GM23338 (cell line): Measurements from ENCODE around the gene ZNF836. TPM values are rescaled to one million over a fixed set of nuclear protein-coding genes. Genes with fewer than 3 reads are reported as not detected.

Experiments
- ATAC-seq: fragments of 200-7000 bp; cut with Tn5 transposase; 3 replicates; pipeline ENCODE4 v1.9.1; 2020
- DNase-seq: peaks from one replicate; pipeline ENCODE4 v3.0.0-alpha.2; 2015; ENCODE audit warnings: low spot score
- H2AFZ ChIP-seq: fragments of 200-600 bp; sonication (generic); 2 replicates; pipeline ENCODE4 v1.8.0; 2016; ENCODE audit warnings: antibody characterized with exemption, mild to moderate bottlenecking, moderate library complexity
- H3F3A ChIP-seq: fragments of 200-600 bp; sonication (generic); replicated peaks from 2 replicates; pipeline ENCODE4 v1.8.0; 2017; ENCODE audit warnings: antibody characterized with exemption, mixed run types, low read depth
- H3K27ac ChIP-seq: fragments of 200-600 bp; sonication (generic); 2 replicates; pipeline ENCODE4 v1.6.1; 2016; ENCODE audit warnings: low read depth
- H3K27me3 ChIP-seq: fragments of 200-600 bp; sonication (generic); 2 replicates; pipeline ENCODE4 v1.8.0; 2016; ENCODE audit warnings: mild to moderate bottlenecking, mixed run types, moderate library complexity; ENCODE audit not compliant: insufficient read depth
- H3K36me3 ChIP-seq: fragments of 200-600 bp; sonication (generic); 2 replicates; pipeline ENCODE4 v1.8.0; 2016; ENCODE audit warnings: mild to moderate bottlenecking; ENCODE audit not compliant: insufficient read depth
- H3K4me1 ChIP-seq: fragments of 200-600 bp; sonication (generic); 2 replicates; pipeline ENCODE4 v1.8.0; 2016; ENCODE audit warnings: mild to moderate bottlenecking, moderate library complexity; ENCODE audit not compliant: insufficient read depth
- H3K4me2 ChIP-seq: fragments of 200-600 bp; sonication (generic); 2 replicates; pipeline ENCODE4 v1.7.1; 2017; ENCODE audit warnings: mixed run types
- H3K4me3 ChIP-seq: fragments of 200-600 bp; sonication (generic); 2 replicates; pipeline ENCODE4 v1.6.1; 2016; ENCODE audit warnings: mixed run types
- H3K79me2 ChIP-seq: fragments of 200-600 bp; sonication (generic); replicated peaks from 2 replicates; pipeline ENCODE4 v1.8.0; 2017; ENCODE audit warnings: mild to moderate bottlenecking; ENCODE audit not compliant: insufficient read depth
- H3K9me2 ChIP-seq: fragments of 200-600 bp; sonication (generic); 2 replicates; pipeline ENCODE4 v1.8.0; 2017; ENCODE audit not compliant: insufficient read depth
- H4K20me1 ChIP-seq: fragments of 200-600 bp; sonication (generic); replicated peaks from 2 replicates; pipeline ENCODE4 v1.8.0; 2017; ENCODE audit warnings: mild to moderate bottlenecking; ENCODE audit not compliant: insufficient read depth
- H3K27ac Mint-ChIP-seq: 2 replicates; pipeline ENCODE4 v1.8.0; 2020; ENCODE audit warnings: inconsistent platforms, mild to moderate bottlenecking, moderate library complexity, mixed read lengths
- H3K27me3 Mint-ChIP-seq: 3 replicates; pipeline ENCODE4 v1.8.0; 2022; ENCODE audit warnings: low read depth, mild to moderate bottlenecking, moderate library complexity, mixed read lengths, inconsistent platforms; ENCODE audit not compliant: insufficient read depth, poor library complexity
- H3K36me3 Mint-ChIP-seq: 3 replicates; pipeline ENCODE4 v1.8.0; 2021; ENCODE audit warnings: low read depth, mild to moderate bottlenecking, inconsistent platforms, moderate library complexity, mixed read lengths
- H3K4me1 Mint-ChIP-seq: 3 replicates; pipeline ENCODE4 v1.8.0; 2020; ENCODE audit warnings: mild to moderate bottlenecking, inconsistent platforms, mixed read lengths
- H3K4me3 Mint-ChIP-seq: 3 replicates; pipeline ENCODE4 v1.8.0; 2021; ENCODE audit warnings: moderate library complexity, mild to moderate bottlenecking, inconsistent platforms, mixed read lengths
- H3K9me3 Mint-ChIP-seq: 3 replicates; pipeline ENCODE4 v1.8.0; 2020; ENCODE audit warnings: moderate library complexity, mild to moderate bottlenecking, inconsistent platforms, mixed read lengths
- CREB1 ChIP-seq: fragments of 250-450 bp; sonication (Bioruptor Pico); IDR thresholded peaks from 2 replicates; pipeline ENCODE4 v1.5.0; 2020; ENCODE audit warnings: low read depth, mild to moderate bottlenecking, moderate library complexity
- CTCF ChIP-seq, 2 experiments: fragments of 200-600 bp in 1 of 2; sonication (generic) in 1 of 2; conservative IDR thresholded peaks; 2 replicates each; pipeline versions ENCODE4 v1.5.1 to v1.6.1; 2016 to 2017; ENCODE audit warnings: antibody characterized with exemption in 2 of 2, low read depth in 2 of 2, mild to moderate bottlenecking in 2 of 2, moderate library complexity in 1 of 2
- ETS1 ChIP-seq: IDR thresholded peaks from 2 replicates; pipeline ENCODE4 v1.6.1; 2016; ENCODE audit warnings: antibody characterized with exemption
- EZH2 ChIP-seq: fragments of 200-600 bp; sonication (generic); IDR thresholded peaks from one replicate; pipeline ENCODE4 v1.8.0; 2017; ENCODE audit warnings: antibody characterized with exemption, mild to moderate bottlenecking, low read depth; ENCODE audit not compliant: unreplicated experiment
- EZH2phosphoT487 ChIP-seq: fragments of 200-600 bp; sonication (generic); IDR thresholded peaks from one replicate; pipeline ENCODE4 v1.8.1; 2018; ENCODE audit warnings: antibody characterized with exemption; ENCODE audit not compliant: unreplicated experiment
- JUNB ChIP-seq: IDR thresholded peaks from one replicate; pipeline ENCODE4 v1.6.1; 2016; ENCODE audit warnings: antibody characterized with exemption; ENCODE audit not compliant: unreplicated experiment
- NANOG ChIP-seq: IDR thresholded peaks from 2 replicates; pipeline ENCODE4 v1.6.1; 2016; ENCODE audit warnings: antibody characterized with exemption, borderline replicate concordance
- POLR2AphosphoS5 ChIP-seq: IDR thresholded peaks from 2 replicates; pipeline ENCODE4 v1.6.1; 2016; ENCODE audit warnings: antibody characterized with exemption, low read depth
- REST ChIP-seq: IDR thresholded peaks from one replicate; pipeline ENCODE4 v1.6.1; 2018; ENCODE audit warnings: antibody characterized with exemption; ENCODE audit not compliant: unreplicated experiment
- STAT1 ChIP-seq: IDR thresholded peaks from one replicate; pipeline ENCODE4 v1.6.1; 2016; ENCODE audit warnings: antibody characterized with exemption; ENCODE audit not compliant: unreplicated experiment
- ZNF114 ChIP-seq: fragments of 250-450 bp; sonication (Bioruptor Pico); IDR thresholded peaks from 2 replicates; pipeline ENCODE4 v1.5.0; 2020; ENCODE audit warnings: mild to moderate bottlenecking, moderate library complexity
- ZNF331 ChIP-seq: fragments of 250-450 bp; sonication (Bioruptor Pico); IDR thresholded peaks from 2 replicates; pipeline ENCODE4 v1.5.0; 2020; ENCODE audit warnings: low read depth, mild to moderate bottlenecking, moderate library complexity
- ZNF462 ChIP-seq: fragments of 250-450 bp; sonication (Bioruptor Pico); IDR thresholded peaks from 2 replicates; pipeline ENCODE4 v1.5.0; 2020; ENCODE audit warnings: mild to moderate bottlenecking, moderate library complexity
- polyA plus RNA-seq: library from polyadenylated mRNA; unstranded; fragments of >200 nt; fragmentation: Nextera tagmentation; extraction: Ambion mirVana; gene quantifications from 2 replicates; pipeline ENCODE4 v1.2.1, GENCODE V29; 2016
- total RNA-seq: library from RNA; depleted of rRNA; stranded (reverse); fragments of >200 nt; shearing (Covaris generic); gene quantifications from 2 replicates; pipeline ENCODE4 v1.2.3, GENCODE V29; 2014

Gene ZNF836
- total and polyA plus RNA-seq, 2 experiments from 2014 or later = 11.8 to 18.6 TPM

GRCh38 chr19:52198678-52199077 is 27.3 kb upstream of the ZNF836 start:
- H3K27me3 ChIP-seq = no peaks in the 10 kb centered on the region
- no peak overlapping the region for H3K4me3 ChIP-seq
- Mint-ChIP-seq H3K4me3 (no peak overlapping the region), H3K9me3 (no peaks in the 10 kb centered on the region), H3K36me3 (peaks cover 66% of the 10 kb centered on the region), H3K27me3 (peaks cover 5% of the 10 kb centered on the region), H3K4me1 (peaks cover 10% of the 10 kb centered on the region; the same call in 2 of the 3 replicates), H3K27ac (no peak overlapping the region)
- H4K20me1 ChIP-seq = peaks cover 42% of the 10 kb centered on the region
- peaks cover 97% of the 10 kb centered on the region for H3K79me2 ChIP-seq
- no peak overlapping the region for H3K4me2 ChIP-seq
- peaks cover 39% of the 10 kb centered on the region for H3K36me3 ChIP-seq
- no peak for TF ChIP-seq POLR2AphosphoS5
- no peak for TF ChIP-seq ZNF114 (CRISPR knock-in tag)
- no peak for TF ChIP-seq EZH2
- TF ChIP-seq ZNF331 (CRISPR knock-in tag) = no peak
- TF ChIP-seq EZH2phosphoT487 = no peak
- no peak for TF ChIP-seq NANOG
- no peak for TF ChIP-seq STAT1
- no peak for TF ChIP-seq JUNB
- no peak for TF ChIP-seq CREB1 (CRISPR knock-in tag)
- no peak for TF ChIP-seq ZNF462 (CRISPR knock-in tag)
- TF ChIP-seq REST = no peak
- no peak for TF ChIP-seq CTCF (conservative IDR thresholded peaks at IDR 0.05; ENCODE audit: low read depth in 2 of 2)
- TF ChIP-seq ETS1 = no peak
- no peak for DNase-seq
- no peaks in the 10 kb centered on the region for H3K4me1 ChIP-seq
- H2AFZ ChIP-seq = no peak overlapping the region
- H3F3A ChIP-seq = no peaks in the 10 kb centered on the region
- H3K27ac ChIP-seq = no peak overlapping the region
- ATAC-seq = no peak
- H3K9me2 ChIP-seq = no peaks in the 10 kb centered on the region
